ENCODE measurements around the gene COX4I1. TPM values are rescaled to one million over a fixed set of nuclear protein-coding genes. Genes with fewer than 3 reads are reported as not detected.
A peak's percentile ranks its signal among the peaks of the same experiment; 100 is the strongest.

COX4I1 gene
- total RNA-seq, 1 experiment from 2014 or later, result 506 TPM

DNA sequence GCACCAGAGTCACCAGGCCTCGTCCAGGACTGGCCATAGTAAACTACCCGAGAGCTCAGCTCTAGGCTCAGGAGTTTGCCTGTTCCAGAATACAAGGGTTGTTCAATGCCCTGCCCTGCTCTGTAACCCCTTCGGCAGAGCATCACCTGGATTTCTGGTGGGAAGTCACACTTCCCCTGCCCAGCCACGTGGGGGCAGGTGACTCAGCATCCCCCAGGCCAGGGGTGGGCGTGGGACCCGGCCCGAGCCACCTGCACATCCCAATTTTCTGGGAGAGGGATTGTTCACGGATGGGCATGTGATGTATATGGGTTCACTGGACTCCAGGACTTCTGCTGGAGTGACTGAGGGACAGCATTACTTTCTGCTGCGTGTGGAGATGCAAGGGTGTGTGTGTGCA, 25.8 kb downstream of the COX4I1 start:
- no peaks in the 10 kb centered on the region; a peak in 1 of 7 replicates for H3K36me3 Mint-ChIP-seq (ENCODE audit: insufficient read depth in 1 of 3, low read depth in 3 of 3)
- H3K27ac Mint-ChIP-seq, result peak overlapping the region in 1 of 3 experiments; percentile 70; a peak in 1 of 7 replicates
- no peak overlapping the region for H4K8ac ChIP-seq (replicated peaks; ENCODE audit: insufficient read length, low read depth, low read length)
- peak; percentile 60 for TF ChIP-seq CTCF (conservative IDR thresholded peaks at IDR 0.05)
- no peak overlapping the region for H3K9ac ChIP-seq (ENCODE audit: extremely low read depth, insufficient read length, low read length)
- no peaks in the 10 kb centered on the region for H3K27me3 ChIP-seq (ENCODE audit: insufficient read depth, low read length)
- no peak overlapping the region for H3T11ph ChIP-seq (ENCODE audit: low read length)
- H3K4ac ChIP-seq (ENCODE audit: low read depth, low read length), result no peak overlapping the region
- no peak overlapping the region for H2AK5ac ChIP-seq (ENCODE audit: insufficient read length, low read length)
- H3K4me1 Mint-ChIP-seq, result peaks cover 0 to 4% of the 10 kb centered on the region in 2 experiments; a peak in 2 of 4 replicates
- no peak overlapping the region for H2BK20ac ChIP-seq (ENCODE audit: low read depth, low read length, poor library complexity, severe bottlenecking)
- H3K56ac ChIP-seq (ENCODE audit: insufficient read length, low read depth, low read length), result no peak overlapping the region
- H3K4me2 ChIP-seq (ENCODE audit: insufficient read depth, insufficient read length, low read length), result no peak overlapping the region
- H2BK5ac ChIP-seq (ENCODE audit: insufficient read length, low read length), result no peak overlapping the region
- peak; percentile 49 for DNase-seq
- no peak overlapping the region for H2BK12ac ChIP-seq (ENCODE audit: insufficient read length, low read depth, low read length)
- H3K23me2 ChIP-seq (ENCODE audit: insufficient read length, low read depth, low read length, poor library complexity, severe bottlenecking), result no peaks in the 10 kb centered on the region
- H4K5ac ChIP-seq (ENCODE audit: insufficient read length, low read depth, low read length), result no peak overlapping the region
- H3K9me3 Mint-ChIP-seq, result peaks cover 3% of the 10 kb centered on the region in 2 experiments; a peak in 3 of 5 replicates
- H3K14ac ChIP-seq (ENCODE audit: insufficient read depth, low read length), result no peak overlapping the region
- no peak overlapping the region for H3K23ac ChIP-seq (ENCODE audit: insufficient read length, low read depth, low read length)
- no peak overlapping the region for H2AFZ ChIP-seq (ENCODE audit: low read length)
- H4K20me1 ChIP-seq (ENCODE audit: control insufficient read depth, insufficient read depth, insufficient read length), result no peaks in the 10 kb centered on the region
- H4K91ac ChIP-seq (ENCODE audit: insufficient read length, low read depth, low read length), result no peak overlapping the region
- H3K27ac ChIP-seq (ENCODE audit: insufficient read length, low read depth, low read length), result no peak overlapping the region
- H3K4me3 Mint-ChIP-seq, result no peak overlapping the region
- no peak overlapping the region for H2BK120ac ChIP-seq (ENCODE audit: low read depth, low read length, poor library complexity, severe bottlenecking)
- no peak overlapping the region for H3K18ac ChIP-seq (ENCODE audit: insufficient read length, low read depth, low read length)
- peaks cover 17% of the 10 kb centered on the region for H3K27me3 Mint-ChIP-seq (ENCODE audit: low read depth)
- H3K4me1 ChIP-seq (ENCODE audit: insufficient read depth, low read length), result no peaks in the 10 kb centered on the region
- H3K79me2 ChIP-seq (ENCODE audit: insufficient read depth, low read length), result no peaks in the 10 kb centered on the region
- H3K79me1 ChIP-seq (ENCODE audit: insufficient read depth, low read depth, low read length, poor library complexity, severe bottlenecking), result no peaks in the 10 kb centered on the region
- H3K9me3 ChIP-seq (ENCODE audit: control insufficient read depth, low read depth, low read length), result no peaks in the 10 kb centered on the region
- WGBS (ENCODE audit: extremely low coverage, insufficient read length, low lambda C conversion rate), result no CpG with 5 or more reads among the region's 9 CpGs
- H2BK15ac ChIP-seq (ENCODE audit: low read depth, low read length), result no peak overlapping the region

Measured in H9 (cell line).